ENCODE measurements around the gene GRM1. TPM values are rescaled to one million over a fixed set of nuclear protein-coding genes. Genes with fewer than 3 reads are reported as not detected.

The GRM1 gene
- total RNA-seq, 2 experiments from 2014 or later: not detected

DNA sequence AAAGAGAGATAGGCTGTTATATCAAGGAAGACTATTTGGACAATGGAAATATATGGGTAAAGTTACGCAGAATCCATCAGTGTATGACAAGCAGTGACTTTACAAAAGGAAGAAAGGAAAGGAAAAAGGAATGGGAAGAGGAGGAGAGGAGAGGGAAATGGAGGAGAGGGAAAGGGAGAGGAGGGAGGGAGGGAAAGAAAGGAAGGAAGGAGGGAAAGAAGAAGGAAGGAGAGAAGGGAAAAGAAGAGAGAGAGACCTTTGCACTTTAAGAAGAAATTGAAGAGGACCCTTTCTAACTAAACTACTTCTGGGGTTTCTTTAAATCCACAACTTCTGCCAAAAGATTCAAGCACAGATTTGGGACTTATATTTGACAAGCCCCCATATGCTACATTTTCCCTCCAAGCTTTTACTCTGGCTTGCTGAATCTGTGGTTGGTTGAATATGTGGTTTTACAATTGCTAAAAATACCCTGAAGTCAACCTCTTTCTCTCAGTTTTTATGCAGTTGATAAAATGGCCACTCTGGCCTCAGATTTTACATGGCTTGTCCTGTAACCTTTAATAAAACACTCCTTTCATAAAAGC lies 394.0 kb downstream of the GRM1 start:
- Mint-ChIP-seq H3K4me1 (no peaks in the 10 kb centered on the region), H3K9me3 (no peaks in the 10 kb centered on the region), H3K36me3 (no peaks in the 10 kb centered on the region), H3K27me3 (peaks cover 3% of the 10 kb centered on the region), H3K27ac (no peak overlapping the region), H3K4me3 (no peak overlapping the region)
- DNase-seq: no peak

DNA sequence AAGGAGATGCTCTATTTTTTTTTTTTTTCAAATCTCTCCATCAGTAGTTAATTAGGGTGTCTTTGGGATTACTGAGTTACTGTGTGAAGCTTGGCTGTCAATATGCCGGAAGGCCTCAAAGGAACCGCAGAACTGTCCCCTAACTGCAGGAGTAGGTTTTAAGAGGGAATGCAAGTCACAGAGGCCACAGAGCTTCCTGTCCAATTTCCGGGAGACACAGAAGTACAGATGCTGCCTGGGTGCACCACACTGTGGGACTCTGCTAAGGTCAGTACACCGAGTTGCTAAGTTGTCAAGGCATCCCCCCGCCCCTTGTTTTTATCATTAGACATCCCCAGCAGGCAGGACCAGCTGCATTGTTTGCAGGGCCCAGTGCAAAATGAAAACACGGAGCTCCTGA lies 394.6 kb downstream of the GRM1 start:
- H3K4me3 Mint-ChIP-seq: no peak overlapping the region
- no peaks in the 10 kb centered on the region for H3K4me1 Mint-ChIP-seq
- no peak overlapping the region for H3K27ac Mint-ChIP-seq
- no peaks in the 10 kb centered on the region for H3K36me3 Mint-ChIP-seq
- peaks cover 3% of the 10 kb centered on the region for H3K27me3 Mint-ChIP-seq
- H3K9me3 Mint-ChIP-seq: no peaks in the 10 kb centered on the region
- no peak for DNase-seq

DNA sequence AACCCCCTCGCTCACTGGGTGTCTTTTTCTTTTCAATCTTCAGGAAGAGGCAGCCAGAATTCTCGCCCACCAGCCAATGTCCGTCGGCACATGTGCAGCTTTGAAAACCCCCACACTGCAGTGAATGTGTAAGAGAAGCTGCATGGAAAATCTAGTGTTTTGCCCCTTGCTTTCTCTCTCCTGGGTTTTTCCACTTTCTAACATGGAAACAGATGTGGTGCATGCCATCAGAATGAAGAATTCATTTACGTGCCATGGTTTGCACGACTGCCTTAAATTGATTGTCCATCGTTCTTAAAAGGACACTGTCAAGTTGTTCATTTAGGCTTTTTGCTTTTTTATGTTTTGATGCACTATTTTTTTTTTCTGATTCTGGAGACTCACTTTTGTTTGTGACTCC lies 397.7 kb downstream of the GRM1 start:
- Mint-ChIP-seq H3K27ac (no peak overlapping the region), H3K36me3 (no peaks in the 10 kb centered on the region), H3K9me3 (no peaks in the 10 kb centered on the region), H3K4me3 (no peak overlapping the region), H3K4me1 (no peaks in the 10 kb centered on the region), H3K27me3 (peaks cover 3% of the 10 kb centered on the region)
- DNase-seq: no peak

DNA sequence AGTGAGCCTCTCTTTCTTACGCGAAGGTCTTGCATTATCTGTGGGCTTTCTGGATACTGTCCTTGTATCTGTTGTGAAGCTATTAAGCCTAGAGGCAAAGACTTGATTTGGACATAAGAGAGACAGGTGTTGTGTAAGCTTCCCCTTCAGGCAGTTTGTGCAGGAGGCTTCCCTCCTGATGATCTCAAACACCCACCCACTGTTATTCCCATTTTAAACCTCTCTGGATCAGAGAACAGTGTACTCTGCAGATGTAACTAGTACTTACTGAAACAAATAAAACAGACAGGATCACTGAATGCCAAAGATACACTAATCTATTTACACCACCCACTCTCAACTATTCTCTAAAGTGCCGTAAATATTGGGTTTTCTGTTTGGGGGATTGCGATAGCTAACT lies 401.0 kb downstream of the GRM1 start:
- Mint-ChIP-seq H3K4me3 (no peak overlapping the region), H3K27ac (no peak overlapping the region), H3K4me1 (no peaks in the 10 kb centered on the region), H3K9me3 (no peaks in the 10 kb centered on the region), H3K36me3 (no peaks in the 10 kb centered on the region), H3K27me3 (peaks cover 19% of the 10 kb centered on the region)
- no peak for DNase-seq

DNA sequence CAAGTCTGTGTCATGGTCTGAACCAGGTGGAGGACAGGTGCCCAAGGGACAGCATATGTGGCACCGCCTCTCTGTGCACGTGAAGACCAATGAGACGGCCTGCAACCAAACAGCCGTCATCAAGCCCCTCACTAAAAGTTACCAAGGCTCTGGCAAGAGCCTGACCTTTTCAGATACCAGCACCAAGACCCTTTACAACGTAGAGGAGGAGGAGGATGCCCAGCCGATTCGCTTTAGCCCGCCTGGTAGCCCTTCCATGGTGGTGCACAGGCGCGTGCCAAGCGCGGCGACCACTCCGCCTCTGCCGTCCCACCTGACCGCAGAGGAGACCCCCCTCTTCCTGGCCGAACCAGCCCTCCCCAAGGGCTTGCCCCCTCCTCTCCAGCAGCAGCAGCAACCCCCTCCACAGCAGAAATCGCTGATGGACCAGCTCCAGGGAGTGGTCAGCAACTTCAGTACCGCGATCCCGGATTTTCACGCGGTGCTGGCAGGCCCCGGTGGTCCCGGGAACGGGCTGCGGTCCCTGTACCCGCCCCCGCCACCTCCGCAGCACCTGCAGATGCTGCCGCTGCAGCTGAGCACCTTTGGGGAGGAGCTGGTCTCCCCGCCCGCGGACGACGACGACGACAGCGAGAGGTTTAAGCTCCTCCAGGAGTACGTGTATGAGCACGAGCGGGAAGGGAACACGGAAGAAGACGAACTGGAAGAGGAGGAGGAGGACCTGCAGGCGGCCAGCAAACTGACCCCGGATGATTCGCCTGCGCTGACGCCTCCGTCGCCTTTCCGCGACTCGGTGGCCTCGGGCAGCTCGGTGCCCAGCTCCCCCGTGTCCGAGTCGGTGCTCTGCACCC lies 405.2 kb downstream of the GRM1 start:
- peaks cover 36% of the 10 kb centered on the region for H3K27me3 Mint-ChIP-seq
- no peaks in the 10 kb centered on the region for H3K4me1 Mint-ChIP-seq
- H3K9me3 Mint-ChIP-seq: no peaks in the 10 kb centered on the region
- no peaks in the 10 kb centered on the region for H3K36me3 Mint-ChIP-seq
- no peak for DNase-seq
- H3K27ac Mint-ChIP-seq: no peak overlapping the region
- H3K4me3 Mint-ChIP-seq: no peak overlapping the region

DNA sequence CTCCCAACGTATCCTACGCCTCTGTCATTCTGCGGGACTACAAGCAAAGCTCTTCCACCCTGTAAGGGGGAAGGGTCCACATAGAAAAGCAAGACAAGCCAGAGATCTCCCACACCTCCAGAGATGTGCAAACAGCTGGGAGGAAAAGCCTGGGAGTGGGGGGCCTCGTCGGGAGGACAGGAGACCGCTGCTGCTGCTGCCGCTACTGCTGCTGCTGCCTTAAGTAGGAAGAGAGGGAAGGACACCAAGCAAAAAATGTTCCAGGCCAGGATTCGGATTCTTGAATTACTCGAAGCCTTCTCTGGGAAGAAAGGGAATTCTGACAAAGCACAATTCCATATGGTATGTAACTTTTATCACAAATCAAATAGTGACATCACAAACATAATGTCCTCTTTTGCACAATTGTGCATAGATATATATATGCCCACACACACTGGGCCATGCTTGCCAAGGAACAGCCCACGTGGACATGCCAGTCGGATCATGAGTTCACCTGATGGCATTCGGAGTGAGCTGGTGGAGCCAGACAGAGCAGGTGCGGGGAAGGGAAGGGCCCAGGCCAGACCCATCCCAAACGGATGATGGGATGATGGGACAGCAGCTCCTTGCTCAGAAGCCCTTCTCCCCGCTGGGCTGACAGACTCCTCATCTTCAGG lies 406.0 kb downstream of the GRM1 start:
- no peaks in the 10 kb centered on the region for H3K36me3 Mint-ChIP-seq
- H3K27me3 Mint-ChIP-seq: peaks cover 38% of the 10 kb centered on the region
- H3K4me3 Mint-ChIP-seq: no peak overlapping the region
- H3K9me3 Mint-ChIP-seq: no peaks in the 10 kb centered on the region
- no peak for DNase-seq
- H3K27ac Mint-ChIP-seq: no peak overlapping the region
- no peaks in the 10 kb centered on the region for H3K4me1 Mint-ChIP-seq

DNA sequence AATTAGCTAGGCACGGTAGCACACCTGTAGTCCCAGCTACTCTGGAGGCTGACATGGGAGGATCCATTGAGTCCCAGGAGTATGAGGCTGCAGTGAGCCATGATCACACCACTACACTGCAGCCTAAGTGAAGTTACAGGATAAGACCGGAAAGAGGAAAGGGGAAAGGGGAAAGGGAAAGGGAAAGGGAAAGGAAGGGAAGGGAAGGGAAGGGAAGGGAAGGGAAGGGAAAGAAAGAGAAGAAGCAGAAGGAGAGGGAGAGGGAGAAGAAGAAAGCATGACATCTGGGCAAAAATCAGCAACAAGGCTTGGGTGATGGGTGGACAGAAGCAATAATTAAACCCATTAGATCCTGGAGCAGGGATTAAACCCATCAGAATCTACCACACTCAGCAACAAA lies 413.0 kb downstream of the GRM1 start:
- no peaks in the 10 kb centered on the region for H3K9me3 Mint-ChIP-seq
- no peaks in the 10 kb centered on the region for H3K4me1 Mint-ChIP-seq
- no peak for DNase-seq
- H3K27me3 Mint-ChIP-seq: peaks cover 8% of the 10 kb centered on the region
- no peaks in the 10 kb centered on the region for H3K36me3 Mint-ChIP-seq
- H3K4me3 Mint-ChIP-seq: no peak overlapping the region
- H3K27ac Mint-ChIP-seq: no peak overlapping the region

DNA sequence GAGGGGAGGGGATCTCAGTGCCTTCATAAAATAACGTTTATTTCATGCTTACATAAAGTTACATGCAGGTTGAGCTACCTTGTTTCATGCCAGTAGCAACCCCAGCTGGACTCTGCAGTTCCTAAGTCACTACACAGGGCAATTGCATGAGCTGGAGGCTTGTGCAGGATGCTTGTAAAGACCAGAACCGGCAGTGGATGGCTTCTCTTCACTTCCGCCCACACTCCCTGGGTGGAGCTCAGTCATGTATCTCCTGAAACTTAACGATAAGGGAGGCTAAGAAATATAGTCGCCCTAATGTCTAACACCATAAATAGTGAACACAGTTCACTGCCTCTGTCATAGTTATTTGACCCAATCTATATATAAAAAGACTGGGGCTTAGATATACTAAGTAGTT lies 415.3 kb downstream of the GRM1 start:
- Mint-ChIP-seq H3K4me1 (no peaks in the 10 kb centered on the region), H3K9me3 (peaks cover 3% of the 10 kb centered on the region), H3K4me3 (no peak overlapping the region), H3K36me3 (no peaks in the 10 kb centered on the region), H3K27me3 (peaks cover under 1% of the 10 kb centered on the region), H3K27ac (no peak overlapping the region)
- DNase-seq: no peak

DNA sequence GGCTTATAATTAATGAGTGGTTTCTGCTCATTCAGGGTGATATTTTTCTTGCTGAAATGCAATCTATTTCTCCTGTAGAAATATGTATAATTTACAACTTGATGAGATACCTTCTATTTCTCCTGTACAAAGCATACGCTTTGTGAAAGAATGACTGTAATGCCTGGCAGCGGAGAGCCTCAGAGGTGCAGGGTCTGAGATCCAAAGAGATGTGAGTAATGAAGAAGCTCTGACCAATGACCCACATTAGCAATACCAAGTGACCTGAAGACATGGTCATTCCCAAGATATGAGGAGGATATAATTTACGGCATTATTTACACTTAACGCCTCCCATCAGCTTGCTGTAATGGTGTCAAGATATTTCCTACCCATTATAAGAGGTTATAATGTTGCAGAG lies 416.4 kb downstream of the GRM1 start:
- no peaks in the 10 kb centered on the region for H3K36me3 Mint-ChIP-seq

DNA sequence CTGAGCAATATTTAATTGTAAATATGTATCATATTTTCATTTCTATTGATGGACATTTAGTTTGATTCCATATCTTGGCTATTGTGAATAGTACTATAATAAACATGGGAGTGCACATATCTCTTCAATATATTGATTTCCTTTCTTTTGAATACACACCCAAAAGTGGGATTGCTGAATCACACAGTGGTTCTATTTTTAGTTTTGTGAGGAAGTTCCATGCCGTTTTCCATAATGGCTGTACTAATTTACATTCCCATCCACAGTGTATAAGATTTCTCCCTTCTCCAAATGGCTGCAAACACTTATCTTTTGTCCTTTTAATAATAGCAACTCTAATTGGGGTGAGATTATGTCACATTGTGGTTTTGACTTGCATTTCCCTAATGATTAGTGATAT lies 428.0 kb downstream of the GRM1 start:
- Mint-ChIP-seq H3K4me1 (no peaks in the 10 kb centered on the region), H3K4me3 (no peak overlapping the region), H3K27me3 (no peaks in the 10 kb centered on the region), H3K36me3 (no peaks in the 10 kb centered on the region), H3K27ac (no peak overlapping the region), H3K9me3 (peaks cover 22% of the 10 kb centered on the region)
- DNase-seq: no peak

More for the DNA sequence above, 416.4 kb downstream of the GRM1 start:
- no peak overlapping the region for H3K4me3 Mint-ChIP-seq
- no peak for DNase-seq
- peaks cover 3% of the 10 kb centered on the region for H3K9me3 Mint-ChIP-seq
- no peaks in the 10 kb centered on the region for H3K27me3 Mint-ChIP-seq
- H3K4me1 Mint-ChIP-seq: no peaks in the 10 kb centered on the region
- no peak overlapping the region for H3K27ac Mint-ChIP-seq

DNA sequence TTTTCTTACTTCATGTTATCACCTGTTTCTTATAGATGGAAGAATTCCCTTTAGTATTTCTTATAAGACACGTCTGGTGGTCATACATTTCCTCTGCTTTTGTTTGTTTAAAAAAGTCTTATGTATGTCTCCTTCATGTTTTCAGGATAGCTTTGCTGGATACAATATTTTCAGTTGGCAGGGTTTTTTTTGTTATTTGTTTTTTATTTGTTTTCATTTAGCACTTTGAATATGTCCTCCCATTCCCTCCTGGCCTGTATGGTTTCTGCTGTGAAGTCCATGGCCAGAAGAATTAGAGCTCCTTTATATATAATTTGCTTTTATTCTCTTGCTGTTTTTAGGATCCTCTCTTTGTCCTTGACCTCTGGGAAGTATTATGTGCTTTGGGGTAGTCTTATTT lies 432.1 kb downstream of the GRM1 start:
- no peak for DNase-seq
- no peak overlapping the region for H3K4me3 Mint-ChIP-seq
- H3K27ac Mint-ChIP-seq: no peak overlapping the region
- H3K27me3 Mint-ChIP-seq: peaks cover 4% of the 10 kb centered on the region
- H3K36me3 Mint-ChIP-seq: no peaks in the 10 kb centered on the region
- H3K9me3 Mint-ChIP-seq: peaks cover 19% of the 10 kb centered on the region
- H3K4me1 Mint-ChIP-seq: no peaks in the 10 kb centered on the region

DNA sequence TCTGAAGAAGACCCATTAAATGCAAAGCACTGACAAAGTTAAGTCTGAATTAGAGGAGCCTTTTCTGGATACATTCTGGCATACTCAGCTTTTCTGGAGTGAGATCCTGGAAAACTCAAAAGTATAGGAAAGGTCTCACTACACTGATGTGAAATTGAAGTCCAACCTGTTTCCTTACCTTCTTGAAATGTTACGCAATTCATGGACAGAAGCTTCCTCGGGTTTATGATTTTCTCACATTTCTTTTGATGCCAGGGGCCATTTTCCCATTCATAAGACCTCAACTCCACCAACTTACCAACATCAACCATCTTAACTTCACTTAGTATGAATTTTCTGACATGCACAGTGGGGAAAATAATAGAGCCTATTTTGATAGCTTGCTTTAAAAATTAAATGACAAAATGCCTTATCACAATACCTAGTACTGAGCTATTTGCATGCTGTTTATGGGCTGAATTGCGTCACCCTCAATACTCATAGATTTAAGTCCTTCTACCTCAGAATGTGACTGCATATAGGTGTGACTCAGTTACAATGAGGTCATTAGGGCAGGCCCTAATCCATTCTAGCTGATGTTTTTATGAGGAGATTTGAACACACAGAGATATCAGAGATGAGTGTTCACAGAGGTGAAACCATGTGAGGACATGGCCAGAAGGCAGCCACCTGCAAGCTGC lies 441.4 kb downstream of the GRM1 start:
- no peak overlapping the region for H3K4me3 Mint-ChIP-seq
- no peak overlapping the region for H3K27ac Mint-ChIP-seq
- no peaks in the 10 kb centered on the region for H3K9me3 Mint-ChIP-seq
- no peaks in the 10 kb centered on the region for H3K4me1 Mint-ChIP-seq
- H3K36me3 Mint-ChIP-seq: no peaks in the 10 kb centered on the region
- no peaks in the 10 kb centered on the region for H3K27me3 Mint-ChIP-seq
- DNase-seq: no peak

DNA sequence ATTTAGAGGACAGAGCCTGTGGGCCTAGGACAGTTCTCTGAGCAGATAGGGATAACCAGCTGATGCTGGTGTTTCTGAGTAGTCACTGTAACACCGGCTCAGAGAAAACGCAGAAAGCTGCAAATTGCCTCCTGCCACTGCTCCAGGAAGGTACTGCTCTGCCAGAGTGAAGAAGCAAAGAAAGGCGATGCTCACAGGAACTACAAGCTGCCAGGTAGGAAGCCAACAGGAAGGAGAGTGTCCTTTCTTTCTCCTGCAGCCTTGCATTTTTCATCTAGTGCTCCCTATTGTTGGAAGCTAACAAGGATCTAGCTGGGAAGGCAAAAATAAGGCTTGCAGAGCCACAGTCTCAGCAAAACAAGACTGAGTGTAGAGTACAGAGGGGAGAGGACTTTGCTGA lies 444.1 kb downstream of the GRM1 start:
- no peak for DNase-seq
- Mint-ChIP-seq H3K27me3 (no peaks in the 10 kb centered on the region), H3K4me1 (no peaks in the 10 kb centered on the region), H3K27ac (no peak overlapping the region), H3K9me3 (no peaks in the 10 kb centered on the region), H3K4me3 (no peak overlapping the region), H3K36me3 (no peaks in the 10 kb centered on the region)

DNA sequence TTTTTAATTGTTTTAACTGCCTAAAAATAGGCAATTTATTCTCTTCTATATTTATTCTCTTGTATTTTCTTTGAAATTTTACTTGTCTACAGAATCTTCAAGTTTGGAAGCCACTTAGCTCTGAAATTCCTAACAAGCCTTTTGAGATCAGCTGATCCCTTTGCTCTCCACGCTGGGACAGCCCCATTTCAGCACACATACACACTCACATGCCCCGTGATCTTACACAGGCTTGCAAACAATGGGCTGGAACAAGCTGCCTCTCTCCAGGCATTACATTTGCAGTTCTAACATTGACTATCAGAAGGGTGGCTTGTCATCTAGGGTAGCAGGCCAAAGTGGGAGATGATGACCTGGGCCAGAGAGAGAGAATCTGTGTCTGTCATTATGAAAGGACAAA lies 452.7 kb downstream of the GRM1 start:
- no peaks in the 10 kb centered on the region for H3K36me3 Mint-ChIP-seq
- H3K27me3 Mint-ChIP-seq: peaks cover 4% of the 10 kb centered on the region
- no peak overlapping the region for H3K4me3 Mint-ChIP-seq
- no peak for DNase-seq
- peaks cover 6% of the 10 kb centered on the region for H3K9me3 Mint-ChIP-seq
- H3K27ac Mint-ChIP-seq: no peak overlapping the region
- H3K4me1 Mint-ChIP-seq: no peaks in the 10 kb centered on the region

DNA sequence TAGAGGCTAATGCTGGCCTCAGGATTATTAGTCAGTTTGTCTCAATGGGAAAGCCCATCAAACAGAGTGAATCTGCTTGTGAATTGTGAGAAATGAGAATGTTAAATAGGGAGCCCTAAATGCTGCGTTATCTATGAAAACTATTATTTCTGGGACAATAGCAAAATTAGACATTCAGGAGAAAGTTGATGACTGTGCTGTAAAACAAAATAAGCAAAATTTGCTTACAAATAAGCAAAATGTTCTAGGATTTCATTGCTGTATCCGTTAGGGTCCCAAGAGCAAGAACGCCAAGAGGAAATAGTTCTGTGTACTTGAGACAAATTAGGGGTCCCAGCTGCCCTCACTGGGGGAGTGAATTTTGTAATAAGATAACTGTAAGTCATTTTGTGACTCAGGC lies 455.5 kb downstream of the GRM1 start:
- H3K4me1 Mint-ChIP-seq: no peaks in the 10 kb centered on the region
- no peak overlapping the region for H3K4me3 Mint-ChIP-seq
- H3K36me3 Mint-ChIP-seq: no peaks in the 10 kb centered on the region
- peaks cover 4% of the 10 kb centered on the region for H3K27me3 Mint-ChIP-seq
- no peak overlapping the region for H3K27ac Mint-ChIP-seq
- no peak for DNase-seq
- H3K9me3 Mint-ChIP-seq: peaks cover 6% of the 10 kb centered on the region
